Endothelial cell of umbilical vein (primary cell): Measurements from ENCODE around the gene CCDC69. TPM values are rescaled to one million over a fixed set of nuclear protein-coding genes. Genes with fewer than 3 reads are reported as not detected.

Source experiments
- BruUV-seq: library from RNA; stranded (reverse); fragments of 400-500 nt; replicated peaks from 2 replicates; lab custom pipeline; 2021; lab: Mats Ljungman, UMichigan
- CTCF ChIA-PET: fragments of 300-600, 350-600 bp; sonication (Branson Sonifier 250); formaldehyde crosslinking; loops from one replicate; lab custom pipeline; 2021; ENCODE audit warnings: antibody characterized with exemption, inconsistent platforms; lab: Charles Lee
- POLR2A ChIA-PET: fragments of 300-600, 350-600 bp; sonication (Branson Sonifier 250); formaldehyde crosslinking; loops from one replicate; lab custom pipeline; 2021; ENCODE audit warnings: antibody characterized with exemption, inconsistent platforms; lab: Charles Lee
- DNase-seq: peaks from one replicate; pipeline ENCODE4 v3.0.0-alpha.2; 2011; ENCODE audit warnings: low read depth, low spot score
- FAIRE-seq: peaks from 2 replicates; lab custom pipeline; 2011; peaks lifted over from hg19 to GRCh38; lab: Jason Lieb, UNC
- H2AFZ ChIP-seq: 2 replicates; pipeline ENCODE4 v1.6.0; 2012; ENCODE audit warnings: low read depth, low read length, control low read depth, inconsistent platforms
- H3K27ac ChIP-seq: 2 replicates; pipeline ENCODE4 v1.5.1; 2011; ENCODE audit warnings: low read depth, mild to moderate bottlenecking, control low read depth, low read length, moderate library complexity; ENCODE audit not compliant: insufficient read depth
- H3K27me3 ChIP-seq, 2 experiments: 2 replicates each; pipeline versions ENCODE4 v1.6.0 to v1.6.1; 2011; ENCODE audit warnings: low read length in 2 of 2, mixed read lengths in 1 of 2; ENCODE audit not compliant: control insufficient read depth in 2 of 2, insufficient read depth in 2 of 2
- H3K36me3 ChIP-seq, 2 experiments: 2 replicates in 1 of 2; 3 replicates in 1 of 2; pipeline ENCODE4 v1.5.1; 2011; ENCODE audit warnings: low read length in 2 of 2, mild to moderate bottlenecking in 1 of 2, moderate library complexity in 1 of 2; ENCODE audit not compliant: control insufficient read depth in 2 of 2, insufficient read depth in 2 of 2; ENCODE audit errors: extremely low read depth in 1 of 2
- H3K4me1 ChIP-seq: 3 replicates; pipeline ENCODE4 v1.5.1; 2011; ENCODE audit warnings: mild to moderate bottlenecking, low read length; ENCODE audit not compliant: control insufficient read depth, insufficient read depth; ENCODE audit errors: extremely low read depth
- H3K4me2 ChIP-seq: 2 replicates; pipeline ENCODE4 v1.6.1; 2011; ENCODE audit warnings: low read length, control low read depth, mixed read lengths; ENCODE audit not compliant: insufficient read depth
- H3K4me3 ChIP-seq, 3 experiments: fragments of 200-600 bp in 1 of 3; sonication (generic), shearing (Covaris generic) in 1 of 3; replicated peaks in 1 of 3; 2 replicates each; pipeline ENCODE4 v1.5.1; 2011 to 2016; ENCODE audit warnings: control low read depth in 3 of 3, low read length in 3 of 3, mild to moderate bottlenecking in 2 of 3, inconsistent platforms in 1 of 3, low read depth in 1 of 3, moderate library complexity in 1 of 3; ENCODE audit not compliant: insufficient read depth in 1 of 3
- H3K79me2 ChIP-seq: 2 replicates; pipeline ENCODE4 v1.6.0; 2012; ENCODE audit warnings: low read length, inconsistent platforms; ENCODE audit not compliant: control insufficient read depth, insufficient read depth
- H3K9ac ChIP-seq: replicated peaks from 2 replicates; pipeline ENCODE3; 2011; ENCODE audit warnings: low read length, control low read depth; ENCODE audit not compliant: insufficient read depth; ENCODE audit errors: extremely low read depth
- H3K9me1 ChIP-seq: replicated peaks from 3 replicates; pipeline ENCODE4 v1.6.0; 2011; ENCODE audit warnings: mild to moderate bottlenecking, low read length; ENCODE audit not compliant: control insufficient read depth, insufficient read depth; ENCODE audit errors: extremely low read depth
- H3K9me3 ChIP-seq: replicated peaks from 2 replicates; pipeline ENCODE4 v1.5.1; 2012; ENCODE audit warnings: low read length, inconsistent platforms; ENCODE audit not compliant: control insufficient read depth, insufficient read depth
- H4K20me1 ChIP-seq: replicated peaks from 2 replicates; pipeline ENCODE3; 2011; ENCODE audit warnings: mild to moderate bottlenecking, low read length; ENCODE audit not compliant: control insufficient read depth, insufficient read depth; ENCODE audit errors: extremely low read depth
- EZH2 ChIP-seq: IDR thresholded peaks from 2 replicates; pipeline ENCODE4 v1.6.1; 2012; ENCODE audit warnings: borderline replicate concordance, low read depth, mild to moderate bottlenecking, moderate library complexity, low read length, inconsistent platforms; ENCODE audit not compliant: severe bottlenecking
- FOS ChIP-seq: IDR thresholded peaks from 2 replicates; pipeline ENCODE4 v1.6.1; 2011; ENCODE audit warnings: mild to moderate bottlenecking, low read length, moderate library complexity, borderline replicate concordance; ENCODE audit not compliant: insufficient read depth
- GATA2 ChIP-seq: IDR thresholded peaks from 2 replicates; pipeline ENCODE4 v1.7.0; 2011; ENCODE audit warnings: low read depth, mild to moderate bottlenecking, moderate library complexity, mixed read lengths, low read length; ENCODE audit not compliant: insufficient read length, insufficient read depth
- JUN ChIP-seq: IDR thresholded peaks from 2 replicates; pipeline ENCODE4 v1.6.1; 2011; ENCODE audit warnings: borderline replicate concordance, low read depth; ENCODE audit not compliant: insufficient read length, insufficient read depth
- MYC ChIP-seq: IDR thresholded peaks from one replicate; pipeline ENCODE4 v1.6.1; 2011; ENCODE audit warnings: mild to moderate bottlenecking, low read depth, low read length
- POLR2A ChIP-seq: IDR thresholded peaks from 2 replicates; pipeline ENCODE4 v1.6.1; 2012; ENCODE audit warnings: low read depth, mild to moderate bottlenecking, control low read depth, low read length
- POLR2AphosphoS5 ChIP-seq: IDR thresholded peaks from 2 replicates; pipeline ENCODE4 v1.6.1; 2012; ENCODE audit warnings: low read depth, mild to moderate bottlenecking, control low read depth, low read length, moderate library complexity; ENCODE audit not compliant: insufficient read depth
- dilution Hi-C: fragments of 300-500 bp; cut with MboI; formaldehyde crosslinking; loops from one replicate; pipeline ENCODE4 v1.15.0; 2019; ENCODE audit warnings: low sequenced_read_pairs; ENCODE audit not compliant: extremely low pct_ligation_motif_present
- intact Hi-C: fragments of 100-400 bp; cut with micrococcal nuclease; formaldehyde crosslinking; loops from one replicate; pipeline ENCODE4 v1.10.0; 2022
- polyA plus RNA-seq, 4 experiments: library from polyadenylated mRNA; depleted of rRNA in 3 of 4; stranded (reverse) in 3 of 4; unstranded in 1 of 4; fragments of >200 nt; gene quantifications; 2 replicates each; pipeline versions ENCODE4 v1.2.1 to v1.2.3, GENCODE V29; 2011 to 2012; ENCODE audit warnings: missing spikeins in 1 of 4
- total RNA-seq: library from RNA; stranded (reverse); gene quantifications from 2 replicates; pipeline ENCODE4 v1.2.3, GENCODE V29; 2021
- TF ChIP-seq, protein P1 (sequence below): IDR thresholded peaks from 2 replicates; pipeline ENCODE4 v1.6.1; 2011; ENCODE audit not compliant: insufficient read depth, insufficient read length
- TF ChIP-seq, protein P2 (sequence below), 2 donors: IDR thresholded peaks; 1 replicate in 1 of 2; 2 replicates in 1 of 2; pipeline ENCODE4 v1.5.1; 2011; ENCODE audit warnings: low read length in 2 of 2, mild to moderate bottlenecking in 2 of 2, moderate library complexity in 2 of 2, control low read depth in 1 of 2, inconsistent platforms in 1 of 2, low read depth in 1 of 2; ENCODE audit not compliant: insufficient read depth in 1 of 2; ENCODE audit errors: extremely low read depth in 1 of 2

CCDC69 gene
- total and polyA plus RNA-seq, 2 donors (not counting 3 experiments of a cell fraction or from before 2014, with no cell fraction given): 4.1 to 4.5 TPM

- BruUV-seq: no TSS peak
- TF ChIP-seq GATA2: no peak
- TF ChIP-seq, protein P1, sequence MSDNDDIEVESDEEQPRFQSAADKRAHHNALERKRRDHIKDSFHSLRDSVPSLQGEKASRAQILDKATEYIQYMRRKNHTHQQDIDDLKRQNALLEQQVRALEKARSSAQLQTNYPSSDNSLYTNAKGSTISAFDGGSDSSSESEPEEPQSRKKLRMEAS: no peak
- TF ChIP-seq MYC: no peak
- TF ChIP-seq POLR2AphosphoS5: no peak
- no peak for TF ChIP-seq POLR2A
- no peak for TF ChIP-seq JUN
- TF ChIP-seq FOS: no peak
- TF ChIP-seq, protein P2, sequence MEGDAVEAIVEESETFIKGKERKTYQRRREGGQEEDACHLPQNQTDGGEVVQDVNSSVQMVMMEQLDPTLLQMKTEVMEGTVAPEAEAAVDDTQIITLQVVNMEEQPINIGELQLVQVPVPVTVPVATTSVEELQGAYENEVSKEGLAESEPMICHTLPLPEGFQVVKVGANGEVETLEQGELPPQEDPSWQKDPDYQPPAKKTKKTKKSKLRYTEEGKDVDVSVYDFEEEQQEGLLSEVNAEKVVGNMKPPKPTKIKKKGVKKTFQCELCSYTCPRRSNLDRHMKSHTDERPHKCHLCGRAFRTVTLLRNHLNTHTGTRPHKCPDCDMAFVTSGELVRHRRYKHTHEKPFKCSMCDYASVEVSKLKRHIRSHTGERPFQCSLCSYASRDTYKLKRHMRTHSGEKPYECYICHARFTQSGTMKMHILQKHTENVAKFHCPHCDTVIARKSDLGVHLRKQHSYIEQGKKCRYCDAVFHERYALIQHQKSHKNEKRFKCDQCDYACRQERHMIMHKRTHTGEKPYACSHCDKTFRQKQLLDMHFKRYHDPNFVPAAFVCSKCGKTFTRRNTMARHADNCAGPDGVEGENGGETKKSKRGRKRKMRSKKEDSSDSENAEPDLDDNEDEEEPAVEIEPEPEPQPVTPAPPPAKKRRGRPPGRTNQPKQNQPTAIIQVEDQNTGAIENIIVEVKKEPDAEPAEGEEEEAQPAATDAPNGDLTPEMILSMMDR (IDR thresholded peaks at IDR 0.05; ENCODE audit: extremely low read depth in 1 of 2, insufficient read depth in 1 of 2, low read depth in 1 of 2, low read length in 2 of 2): no peak
- TF ChIP-seq EZH2: no peak
- DNase-seq (no peak), FAIRE-seq (no peak)
- H3K9me1 ChIP-seq: no peaks in the 10 kb centered on the region
- H3K4me1 ChIP-seq: no peaks in the 10 kb centered on the region
- H3K27me3 ChIP-seq: no peaks in the 10 kb centered on the region
- POLR2A ChIA-PET: no interaction called here
- dilution Hi-C loops (no loop called here), intact Hi-C loops (no loop called here)
- H3K4me3 ChIP-seq: no peak overlapping the region
- no peak overlapping the region for H3K4me2 ChIP-seq
- no peaks in the 10 kb centered on the region for H4K20me1 ChIP-seq
- CTCF ChIA-PET: interaction anchor here (1.2 kb wide), 1 partner anchor 14 kb away, joined by 3 read pairs; no protein-coding TSS in a partner anchor
- H3K9me3 ChIP-seq: no peaks in the 10 kb centered on the region
- no peaks in the 10 kb centered on the region for H3K79me2 ChIP-seq
- H3K9ac ChIP-seq: no peak overlapping the region
- H2AFZ ChIP-seq: no peak overlapping the region
- H3K27ac ChIP-seq: no peak overlapping the region
- no peaks in the 10 kb centered on the region for H3K36me3 ChIP-seq
These were observed 45.0 kb downstream of the CCDC69 start for GRCh38 chr5:151178777-151179488.
